GM18951 (cell line): ENCODE data around the gene LATS2.

Experiments
- POLR2A ChIP-seq: IDR thresholded peaks from 4 replicates; pipeline ENCODE4 v1.6.1; 2011; ENCODE audit warnings: mild to moderate bottlenecking; ENCODE audit not compliant: insufficient read length, insufficient read depth; ENCODE audit errors: extremely low read depth
- in situ Hi-C: fragments of 300-500 bp; cut with MboI; formaldehyde crosslinking; loops from one replicate; pipeline ENCODE4 v1.12.0; 2022; ENCODE audit warnings: low sequenced_read_pairs, mixed read lengths, inconsistent platforms; ENCODE audit not compliant: unreplicated experiment

Gene LATS2

GRCh38 chr13:20923272-20923671, 138.1 kb downstream of the LATS2 start:
- TF ChIP-seq POLR2A, result no peak
- in situ Hi-C loops, result no loop called here
